Psoas muscle (tissue), 7 donors: ENCODE measurements around the gene TEX50. TPM values are rescaled to one million over a fixed set of nuclear protein-coding genes. Genes with fewer than 3 reads are reported as not detected.

Experiments used
- polyA plus RNA-seq, 3 donors: library from polyadenylated mRNA; stranded (reverse); fragments of 200-250 nt; gene quantifications; one replicate each; pipeline ENCODE4 v1.2.3, GENCODE V29; 2013
- total RNA-seq, 4 donors: library from RNA; stranded (reverse); fragmentation: NEBNext Ultra II Directional in 2 of 4; extraction: Animal tissue kit (Norgen Biotek cat#: 25700) in 2 of 4; gene quantifications; one replicate each; pipeline versions ENCODE4 v1.2.1 to v1.2.4, GENCODE V29; 2021 to 2023
- donor health status: healthy with polysubstance abuse.
- donor health status: DM: no; HTN: no; CAD: no; lungs with moderate emphysema.
- donor health status: Bipolar disorder and iron deficiency.
- donor health status: healthy.
- donor health status: DM: no; HTN: no; CAD: no.
- donor health status: DM: no; HTN: no; CAD: no.
- donor health status: DM: yes; HTN: yes; CAD: no.

The TEX50 gene
- total and polyA plus RNA-seq, 7 donors: not detected

Other genes starting within 250 kb of the TEX50 start
- 100 to 1,000 TPM; 388 to 569 (median 532) TPM for gene PRDX6, start 158.0 kb upstream of the TEX50 start, total RNA-seq
- gene PRDX6, start 158.0 kb upstream of the TEX50 start, polyA plus RNA-seq: 100 to 1,000 TPM; 369 to 592 (median 472) TPM
- not detected for gene SLC9C2, start 32.3 kb upstream of the TEX50 start, total RNA-seq
- gene SLC9C2, start 32.3 kb upstream of the TEX50 start, polyA plus RNA-seq: not detected
- not detected for gene ANKRD45, start 34.5 kb downstream of the TEX50 start, total RNA-seq
- under 1 TPM in 1 of 3 donors, not detected in 2; 0.05 TPM for gene ANKRD45, start 34.5 kb downstream of the TEX50 start, polyA plus RNA-seq
- gene KLHL20, start 79.6 kb downstream of the TEX50 start, total RNA-seq: 10 to 100 TPM; 11.3 to 19.6 (median 15.7) TPM
- gene KLHL20, start 79.6 kb downstream of the TEX50 start, polyA plus RNA-seq: 10 to 100 TPM in 1 of 3 donors, 1 to 10 TPM in 2; 7.8 to 17.1 (median 8.8) TPM
- 10 to 100 TPM in 1 of 4 donors, 1 to 10 TPM in 3; 5.7 to 14.3 (median 6.7) TPM for gene DARS2, start 189.3 kb downstream of the TEX50 start, total RNA-seq
- 10 to 100 TPM in 1 of 3 donors, 1 to 10 TPM in 2; 4.5 to 12.7 (median 7.3) TPM for gene DARS2, start 189.3 kb downstream of the TEX50 start, polyA plus RNA-seq
- 1 to 10 TPM; 2.1 to 6.7 (median 4.4) TPM for gene CENPL, start 189.5 kb downstream of the TEX50 start, total RNA-seq
- gene CENPL, start 189.5 kb downstream of the TEX50 start, polyA plus RNA-seq: 1 to 10 TPM; 2.9 to 7.0 (median 6.5) TPM
- 100 to 1,000 TPM in 2 of 4 donors, 10 to 100 TPM in 2; 70.0 to 148 (median 100) TPM for gene GAS5, start 232.7 kb downstream of the TEX50 start, total RNA-seq
- gene GAS5, start 232.7 kb downstream of the TEX50 start, polyA plus RNA-seq: 100 to 1,000 TPM; 115 to 222 (median 178) TPM
- 1 to 10 TPM; 5.5 to 8.2 (median 6.8) TPM for gene ZBTB37, start 233.0 kb downstream of the TEX50 start, total RNA-seq
- 1 to 10 TPM; 1.0 to 2.9 (median 2.5) TPM for gene ZBTB37, start 233.0 kb downstream of the TEX50 start, polyA plus RNA-seq